Hematopoietic multipotent progenitor cell (in vitro differentiated cells): ENCODE results near the gene ROBO1. TPM values are rescaled to one million over a fixed set of nuclear protein-coding genes. Genes with fewer than 3 reads are reported as not detected.
"Not testable (repeated sequence)": the region's sequence is repeated elsewhere in the genome, so short reads cannot be mapped to it uniquely, and the experiment has no call there.

Experiments
- DNase-seq, 3 donors: peaks; one replicate each; pipeline ENCODE4 v3.0.0-alpha.2; 2011 to 2015; ENCODE audit warnings: low read depth in 2 of 3, low spot score in 2 of 3
- total RNA-seq: library from RNA; depleted of rRNA; stranded (reverse); fragments of >200 nt; gene quantifications from one replicate; pipeline ENCODE4 v1.2.3, GENCODE V29; 2012

ROBO1 gene
- total RNA-seq, 1 donor: 3.2 TPM

DNA sequence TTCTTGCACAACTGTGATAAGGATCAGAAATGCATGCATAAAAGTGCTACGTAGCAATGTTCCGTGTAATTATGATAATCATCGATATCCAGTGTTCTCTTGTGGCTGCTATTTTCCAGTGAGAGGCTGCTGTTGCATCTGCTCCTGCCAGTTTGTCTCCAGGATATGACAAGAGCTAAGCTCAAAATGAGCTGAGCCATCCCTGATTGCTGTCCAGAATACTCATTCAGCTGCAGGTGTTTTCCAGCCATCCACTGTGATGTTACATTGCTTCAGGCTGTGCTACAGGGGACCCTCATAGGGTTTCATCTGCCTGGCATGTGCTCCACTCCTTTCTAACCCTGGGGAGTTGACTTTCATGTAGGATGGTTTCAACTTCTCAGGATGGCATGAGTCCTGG lies 976.0 kb downstream of the ROBO1 start:
- no peak for DNase-seq

DNA sequence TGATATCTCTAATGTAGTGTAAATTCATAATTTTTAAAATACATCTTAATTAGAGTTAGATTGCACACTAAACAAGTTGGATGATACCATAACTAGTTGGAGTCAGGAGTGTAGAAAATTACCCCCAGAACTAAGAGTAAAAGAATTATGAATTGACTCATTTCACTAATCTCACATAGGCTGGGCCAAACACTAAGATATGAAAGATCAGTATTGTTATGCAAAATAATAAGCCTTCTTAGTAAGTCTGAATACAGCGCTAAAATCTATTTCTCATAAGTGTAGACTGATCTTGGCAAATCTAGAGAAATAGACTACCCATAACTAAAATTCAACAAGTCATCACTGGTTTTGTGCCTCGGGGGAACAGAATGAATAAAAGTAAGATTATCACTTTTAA lies 979.0 kb downstream of the ROBO1 start:
- no peak for DNase-seq

DNA sequence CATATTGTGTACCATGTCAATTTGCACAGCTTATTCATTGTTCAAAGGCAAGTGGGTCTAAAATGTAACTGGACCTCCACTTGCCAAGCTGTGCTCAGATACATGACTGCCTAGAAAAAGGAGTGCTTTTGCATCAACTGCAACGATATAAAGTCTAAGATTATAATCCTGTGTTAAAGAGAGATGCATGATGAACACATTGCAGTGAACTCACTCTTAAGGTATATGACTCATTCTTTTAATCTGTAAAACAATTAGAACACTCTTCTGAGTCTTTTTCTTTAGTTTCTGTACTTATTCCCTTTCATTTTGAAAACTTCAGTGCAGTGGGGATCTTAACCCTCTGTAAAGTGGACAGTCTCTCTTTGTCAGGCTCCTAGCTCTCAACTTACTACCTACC lies 982.8 kb downstream of the ROBO1 start:
- DNase-seq: no peak

DNA sequence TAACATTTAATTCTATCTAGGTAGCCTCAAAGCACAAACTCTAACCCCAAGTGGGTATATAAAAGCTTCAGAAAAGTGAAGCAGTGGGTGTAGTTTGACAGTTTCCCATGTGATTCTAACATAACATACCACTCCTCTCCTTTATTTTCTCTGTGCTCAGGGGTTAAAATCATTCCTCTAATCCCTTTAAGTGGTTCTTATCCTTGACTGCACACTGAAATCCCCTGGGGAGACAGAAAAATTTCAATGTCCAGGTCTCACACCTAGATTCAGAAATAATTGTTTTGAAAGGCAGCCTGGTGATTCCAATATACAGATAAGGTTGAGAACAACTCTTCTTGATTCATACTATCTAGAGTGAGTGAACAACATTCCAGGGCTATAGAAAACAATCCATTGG lies 986.4 kb downstream of the ROBO1 start:
- no peak for DNase-seq

DNA sequence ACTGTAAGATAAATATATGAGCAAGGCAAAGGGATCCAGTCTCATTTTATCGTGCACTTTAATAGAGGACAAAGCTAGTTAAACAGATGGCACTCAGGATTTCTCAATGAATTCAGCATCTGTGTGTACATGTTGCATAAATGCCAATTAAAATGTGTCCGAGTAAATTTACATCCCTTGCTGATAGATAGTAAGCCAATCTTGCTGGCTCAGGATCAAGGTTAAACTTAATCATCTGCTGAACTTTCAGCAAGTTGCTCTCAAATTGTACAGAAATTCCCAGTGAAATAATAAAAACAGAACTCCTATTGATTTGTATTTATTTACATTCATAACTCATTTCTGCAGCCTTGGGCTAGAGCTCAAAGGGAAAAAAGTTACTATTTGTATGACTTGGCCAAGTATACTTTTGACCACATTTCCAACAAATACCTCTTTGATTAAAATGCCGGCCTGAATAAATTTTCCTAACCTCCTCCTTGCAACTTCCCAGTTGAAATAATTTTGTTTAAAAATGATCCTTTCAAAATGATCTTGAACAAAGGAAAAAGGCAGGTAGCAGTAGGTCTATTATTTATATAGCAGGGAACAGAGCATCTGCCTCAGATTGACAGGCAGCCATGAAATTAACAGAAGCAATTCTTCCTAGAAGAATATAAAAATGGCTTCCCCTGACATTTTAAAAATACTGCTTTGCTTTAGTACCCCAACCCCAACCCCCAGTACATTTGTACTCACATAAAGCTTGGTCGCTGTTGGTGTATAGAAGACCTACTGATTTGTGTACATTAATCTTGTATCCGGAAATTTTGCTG lies 1001.9 kb downstream of the ROBO1 start:
- no peak for DNase-seq

DNA sequence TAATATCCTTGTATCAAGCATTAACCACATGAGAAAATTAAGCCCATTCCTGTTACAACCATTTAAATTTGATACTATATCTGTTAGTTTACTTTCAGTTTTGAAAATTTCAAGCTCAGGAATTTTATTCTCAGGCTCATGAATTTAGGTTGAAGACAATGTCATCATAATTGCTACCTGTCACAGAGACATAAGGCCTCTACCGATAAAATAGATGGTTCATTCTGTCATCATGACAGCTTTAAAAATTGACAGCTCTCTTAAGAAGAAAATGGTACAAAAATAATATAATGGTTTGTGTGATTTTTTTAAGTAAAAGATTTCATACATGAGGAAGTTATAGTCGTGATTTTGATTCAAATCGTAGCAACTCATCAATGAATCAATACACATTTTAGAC lies 1003.2 kb downstream of the ROBO1 start:
- DNase-seq: no peak

DNA sequence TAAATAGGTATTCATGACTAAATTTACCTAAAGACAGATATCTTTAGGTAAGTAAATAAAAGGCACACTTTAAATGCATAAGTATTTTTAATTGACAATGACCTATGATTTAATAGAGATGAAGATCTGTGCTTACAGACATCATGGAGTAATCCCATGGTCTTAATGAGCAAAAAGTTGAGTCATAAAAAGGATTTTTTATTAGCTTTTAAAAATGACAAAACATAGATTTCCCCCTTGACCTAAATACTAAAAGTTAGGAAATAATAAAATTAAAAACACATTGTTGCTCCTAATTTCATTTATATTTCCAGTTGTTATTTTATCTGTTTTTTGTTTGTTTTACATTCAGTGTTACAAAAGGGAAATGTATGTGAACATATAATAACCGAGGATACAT lies 1005.7 kb downstream of the ROBO1 start:
- no peak for DNase-seq

DNA sequence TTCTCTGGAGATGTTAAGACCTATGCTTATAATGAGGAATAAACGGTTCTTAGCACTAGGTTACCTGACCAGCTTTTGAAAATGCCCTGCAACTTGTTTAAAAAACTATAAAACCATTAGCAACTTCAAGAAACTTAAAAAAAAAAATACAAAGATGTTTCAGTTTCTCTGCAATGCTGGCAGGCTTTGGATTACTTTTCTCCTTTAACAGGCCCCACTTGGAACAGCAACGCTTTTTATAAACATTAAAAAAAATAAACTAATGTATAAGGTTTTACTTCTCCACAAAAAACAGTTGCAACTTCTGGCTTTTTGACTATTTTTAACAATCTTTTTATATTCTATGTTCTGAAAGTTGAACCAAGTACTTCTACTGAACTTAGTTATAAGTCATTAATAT lies 1006.7 kb downstream of the ROBO1 start:
- DNase-seq: no peak

DNA sequence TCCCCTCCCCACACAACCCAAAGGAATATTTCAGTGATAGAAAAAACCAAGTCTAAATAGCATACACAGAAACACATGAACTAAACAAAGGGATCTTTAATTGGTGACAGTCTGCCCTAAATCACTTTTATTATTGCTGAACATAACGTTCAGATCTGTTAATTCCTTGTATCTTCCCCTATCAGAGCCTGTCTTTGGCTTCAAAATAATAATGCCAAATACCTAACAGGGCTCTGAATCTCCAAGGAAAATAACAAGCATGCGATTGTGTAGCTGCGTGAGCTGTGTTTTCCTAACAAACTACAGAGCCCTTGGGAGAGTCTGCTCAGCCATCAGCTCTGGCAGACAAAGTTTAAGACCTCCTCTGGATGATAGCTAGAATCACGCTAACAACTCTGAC lies 1010.1 kb downstream of the ROBO1 start:
- no peak for DNase-seq

DNA sequence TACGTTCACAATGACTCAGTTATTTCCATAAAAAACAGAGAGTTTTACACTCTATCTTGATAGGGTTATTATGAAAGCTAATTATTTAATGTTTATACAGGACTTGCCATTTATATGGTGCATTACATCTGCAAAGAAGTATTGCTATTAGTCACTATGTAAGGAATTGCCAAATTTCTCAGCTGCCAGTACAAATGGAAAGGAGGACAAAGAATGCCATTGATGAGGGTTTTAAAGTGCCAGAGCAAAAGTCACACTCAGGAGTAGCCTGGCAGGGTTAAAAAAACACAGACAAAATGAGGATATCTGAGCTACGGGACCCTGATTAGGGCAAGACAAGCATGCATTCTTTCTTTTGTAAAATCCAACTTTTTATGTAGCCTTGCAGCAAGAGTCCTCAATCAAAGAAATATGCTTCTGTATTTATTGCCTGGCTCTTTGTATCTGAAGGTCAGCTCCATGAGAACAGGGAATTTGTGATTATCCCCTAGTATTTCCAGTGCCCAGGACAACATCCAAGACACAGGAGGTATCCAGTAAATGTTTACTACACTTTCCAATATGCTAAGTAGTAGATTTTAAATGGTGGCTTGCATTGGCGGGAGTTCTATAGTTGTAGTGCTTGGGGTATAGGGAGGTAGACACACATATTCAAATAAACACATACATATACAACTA lies 1013.6 kb downstream of the ROBO1 start:
- no peak for DNase-seq

DNA sequence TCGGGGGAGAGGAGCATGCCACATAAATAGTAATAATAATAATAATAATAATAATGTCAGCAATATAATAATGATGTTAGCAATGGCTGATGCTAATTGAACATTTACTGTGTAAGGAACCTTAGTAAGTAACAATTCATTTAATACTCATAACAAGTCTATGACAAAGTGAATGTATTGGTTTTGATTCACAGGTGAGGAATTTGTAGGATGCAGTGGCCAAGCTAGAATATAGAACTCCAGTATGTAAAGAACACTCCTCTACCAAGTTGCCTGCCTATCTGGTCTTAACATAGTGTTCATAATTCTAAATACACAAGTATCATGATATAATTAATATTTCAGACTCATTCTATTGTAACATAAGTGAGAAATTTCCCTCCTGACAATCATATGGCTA lies 1016.5 kb downstream of the ROBO1 start:
- DNase-seq: no peak

DNA sequence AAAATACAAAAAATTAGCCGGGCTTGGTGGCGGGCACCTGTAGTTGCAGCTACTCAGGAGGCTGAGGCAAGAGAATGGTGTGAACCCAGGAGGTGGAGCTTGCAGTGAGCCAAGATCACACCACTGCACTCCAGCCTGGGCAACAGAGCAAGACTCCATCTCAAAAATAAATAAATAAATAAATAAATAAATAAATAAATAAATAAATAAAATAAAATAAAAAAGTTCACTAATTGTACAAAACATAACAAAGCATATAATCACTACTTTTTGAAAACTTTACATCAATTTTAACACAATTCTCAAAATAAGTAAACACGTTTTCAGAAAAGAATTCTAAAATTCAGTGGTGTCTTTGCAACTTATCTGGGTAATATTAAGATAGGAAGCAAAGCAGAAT lies 1017.5 kb downstream of the ROBO1 start:
- DNase-seq: not testable (repeated sequence)

DNA sequence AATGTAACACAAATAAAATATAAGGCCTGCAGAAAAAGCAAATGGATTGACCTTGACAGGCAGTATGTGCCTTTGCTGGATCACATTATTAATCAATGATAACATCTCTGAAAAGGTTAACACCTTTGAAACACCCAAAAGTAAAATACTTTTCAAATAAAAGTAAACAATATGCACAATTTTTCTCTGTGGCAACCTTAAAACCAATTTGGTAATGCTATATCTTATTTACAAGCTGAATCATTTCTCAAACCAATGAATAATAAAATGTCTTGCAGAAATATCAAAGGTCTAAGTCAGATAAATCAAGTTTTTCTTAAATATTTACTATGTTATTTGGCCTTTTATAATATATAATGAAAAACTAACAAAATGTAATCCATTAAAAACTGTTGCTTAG lies 1018.7 kb downstream of the ROBO1 start:
- DNase-seq: no peak

DNA sequence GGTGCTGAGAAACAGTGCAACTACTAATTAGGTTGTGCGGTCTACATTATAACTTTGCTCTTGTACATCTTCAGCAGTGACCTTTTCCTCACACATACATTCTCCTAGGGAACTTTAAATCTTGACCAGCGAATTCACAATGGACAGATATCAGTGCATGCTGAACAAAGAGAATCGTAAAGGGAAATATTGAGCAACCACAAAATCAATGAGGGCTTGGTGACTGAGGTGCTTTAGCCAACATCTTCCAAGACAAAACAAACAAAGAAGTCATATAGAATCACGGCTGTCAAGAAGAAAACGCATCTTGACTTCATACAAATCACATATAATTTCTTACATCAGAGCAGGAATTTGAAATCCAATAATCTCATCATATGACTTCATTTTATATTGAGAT lies 1022.0 kb downstream of the ROBO1 start:
- no peak for DNase-seq

DNA sequence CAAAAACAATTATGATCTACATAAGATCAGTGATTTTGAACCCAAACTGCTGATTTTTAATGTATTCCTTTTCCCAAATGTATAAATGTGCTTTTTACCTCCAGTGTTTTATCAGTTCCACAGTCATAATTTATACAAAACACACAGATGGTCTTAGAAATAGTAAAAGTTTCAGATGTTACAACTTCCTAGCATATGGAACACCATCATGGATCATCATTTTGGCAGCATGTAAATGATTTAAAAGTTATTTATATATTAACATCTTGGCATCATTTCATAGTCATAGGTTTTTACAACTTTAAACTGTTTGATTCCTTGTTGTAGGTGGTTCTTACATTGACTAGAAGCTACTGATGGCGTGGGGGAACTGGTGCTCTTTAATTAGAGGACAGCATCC lies 1025.3 kb downstream of the ROBO1 start:
- no peak for DNase-seq

DNA sequence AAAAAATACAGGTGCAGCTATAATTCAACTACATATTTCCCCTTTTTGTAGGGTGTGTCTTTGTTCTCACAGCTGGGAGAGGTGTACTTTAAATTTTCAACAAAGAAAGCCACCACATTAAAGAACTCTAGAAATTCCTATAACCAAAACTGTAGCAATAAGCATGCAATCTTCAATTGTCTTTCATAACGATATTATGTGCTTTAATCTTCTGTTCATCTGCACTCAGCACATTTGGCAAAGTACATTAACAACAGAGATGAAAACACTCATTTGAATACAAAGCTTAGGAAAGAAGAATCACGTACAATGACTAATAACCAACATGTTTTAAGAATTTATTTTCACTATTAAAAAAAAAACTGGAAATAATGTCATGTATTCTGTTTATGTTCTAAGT lies 1025.8 kb downstream of the ROBO1 start:
- no peak for DNase-seq

DNA sequence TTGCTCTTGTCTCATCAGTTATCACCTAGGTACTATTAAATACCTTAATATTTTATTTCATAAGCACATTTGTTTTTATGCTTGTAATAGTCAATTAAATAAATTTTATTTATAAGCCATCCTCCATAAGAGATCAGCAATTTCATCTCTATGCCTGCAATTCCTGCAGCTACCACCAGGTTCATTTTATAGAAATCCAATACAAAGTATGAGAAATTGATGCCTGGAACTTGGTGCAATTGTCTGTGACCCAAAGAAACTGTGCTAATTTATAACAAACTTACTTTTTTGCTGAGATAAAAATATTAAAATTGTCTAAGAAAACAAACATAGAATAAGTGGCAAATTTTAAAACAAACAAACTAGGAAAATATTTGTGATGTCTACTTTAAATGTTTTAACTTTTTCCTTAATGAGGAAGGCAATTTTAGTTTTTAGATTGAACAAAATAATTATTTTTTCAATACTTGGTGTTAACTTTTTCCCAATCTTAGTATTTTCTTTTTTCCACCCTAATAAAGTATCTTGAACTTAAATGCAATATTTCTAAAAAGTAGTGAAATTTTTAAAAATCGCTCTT lies 1026.6 kb downstream of the ROBO1 start:
- no peak for DNase-seq

DNA sequence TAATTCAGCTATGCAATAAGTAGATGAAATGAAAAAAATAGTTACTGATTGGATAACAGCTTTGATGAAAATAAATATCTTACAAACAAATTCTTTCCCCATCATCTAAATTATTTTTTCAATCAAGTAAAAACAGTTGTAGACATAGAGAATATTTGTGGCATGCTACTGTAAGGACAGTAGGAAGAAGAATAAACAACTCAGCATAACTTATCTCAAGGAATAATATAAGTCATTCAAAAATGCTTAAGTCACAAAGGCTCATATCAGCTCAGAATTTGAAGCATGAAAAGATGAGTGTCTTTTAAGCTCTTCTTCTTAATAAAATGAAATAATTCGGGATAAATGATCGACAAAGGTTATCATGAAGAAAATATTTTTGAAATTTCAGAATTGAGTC lies 1029.0 kb downstream of the ROBO1 start:
- no peak for DNase-seq

DNA sequence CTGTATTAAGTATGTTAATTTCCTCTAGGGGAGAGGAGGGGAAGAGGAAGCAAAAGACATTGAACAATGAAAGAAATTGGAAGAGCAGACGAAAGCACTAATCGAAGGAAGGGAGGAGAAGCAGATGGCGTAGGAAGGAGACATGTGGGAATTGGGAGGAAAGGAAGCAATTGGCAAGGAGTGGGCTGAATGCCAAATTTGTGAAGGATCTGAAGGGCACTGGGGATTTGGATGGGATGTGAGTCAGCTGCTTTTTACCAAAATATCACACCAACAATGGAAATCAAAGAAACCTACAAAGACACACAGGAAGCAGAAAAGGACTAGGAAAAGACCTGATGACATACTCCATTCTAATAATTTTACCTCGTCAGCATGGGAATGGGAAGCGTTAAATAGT lies 1029.8 kb downstream of the ROBO1 start:
- no peak for DNase-seq

DNA sequence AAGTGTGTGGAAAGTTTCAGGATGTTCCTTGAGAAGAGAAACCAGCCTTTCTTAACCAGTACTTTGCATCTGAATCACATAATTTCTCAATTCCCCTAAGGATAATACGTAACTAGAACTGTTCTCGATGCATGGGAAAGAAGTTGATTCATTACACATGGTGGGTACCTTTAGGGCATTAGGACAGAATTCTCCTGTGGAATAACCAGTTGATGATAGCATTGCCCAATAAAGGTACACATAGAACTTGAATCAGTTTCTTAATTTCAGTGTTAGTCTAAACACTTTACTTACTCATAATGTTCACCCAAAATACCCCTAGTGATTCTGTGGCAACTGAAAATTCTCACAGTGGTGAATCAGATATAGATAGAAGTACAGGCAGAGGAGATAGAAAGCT lies 1030.9 kb downstream of the ROBO1 start:
- no peak for DNase-seq

DNA sequence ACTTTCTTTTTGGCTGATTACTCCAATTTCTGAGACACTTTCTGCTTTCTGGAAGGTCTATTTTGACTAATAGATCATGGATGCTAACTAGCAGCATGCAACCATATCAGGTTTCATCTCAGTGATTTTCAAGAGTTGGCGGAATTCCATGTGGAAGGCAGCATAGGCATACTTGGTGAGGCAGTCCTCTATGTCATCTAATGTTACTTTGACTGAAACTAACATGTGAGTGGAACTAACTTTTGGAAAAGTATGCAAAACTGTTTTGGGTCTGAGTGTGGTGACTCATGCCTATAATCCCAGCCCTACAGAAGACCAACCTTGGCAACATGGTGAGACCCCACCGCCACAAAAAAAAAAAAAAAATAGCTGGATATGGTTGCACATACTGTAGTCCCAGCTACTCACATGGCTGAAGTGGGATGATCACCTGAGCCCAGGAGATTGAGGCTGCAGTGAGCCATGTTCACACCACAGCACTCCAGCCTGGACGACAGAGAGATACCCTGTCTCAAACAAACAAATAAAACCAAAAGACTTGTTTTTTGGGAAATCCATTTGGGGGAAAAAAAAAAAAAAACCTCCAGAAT lies 1033.7 kb downstream of the ROBO1 start:
- no peak for DNase-seq

DNA sequence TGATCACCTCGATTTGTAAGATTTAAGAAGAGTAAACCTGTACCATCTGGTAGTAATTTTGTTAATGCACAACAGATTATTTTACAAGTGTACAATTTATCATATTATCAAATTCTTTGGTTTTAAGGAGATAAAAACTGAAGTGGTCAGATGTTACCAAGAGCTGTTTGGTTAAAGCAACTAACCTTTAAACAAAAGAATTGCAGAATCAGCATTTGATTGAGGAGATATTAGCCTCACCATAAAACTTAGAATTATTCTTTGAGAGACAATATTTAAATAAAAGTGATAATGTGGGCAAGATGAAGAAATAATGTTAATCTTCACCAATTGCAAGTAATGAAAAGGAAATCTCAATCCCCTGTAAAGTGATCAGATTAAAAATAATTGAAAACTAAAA lies 1034.9 kb downstream of the ROBO1 start:
- no peak for DNase-seq
